RKO (cell line): ENCODE results near the gene CDPF1.
"Not testable (repeated sequence)": the region's sequence is repeated elsewhere in the genome, so short reads cannot be mapped to it uniquely, and the experiment has no call there.

Experiments
- DNase-seq: peaks from one replicate; pipeline ENCODE4 v3.0.0-alpha.2; 2016; ENCODE audit warnings: low spot score

CDPF1 gene

DNA sequence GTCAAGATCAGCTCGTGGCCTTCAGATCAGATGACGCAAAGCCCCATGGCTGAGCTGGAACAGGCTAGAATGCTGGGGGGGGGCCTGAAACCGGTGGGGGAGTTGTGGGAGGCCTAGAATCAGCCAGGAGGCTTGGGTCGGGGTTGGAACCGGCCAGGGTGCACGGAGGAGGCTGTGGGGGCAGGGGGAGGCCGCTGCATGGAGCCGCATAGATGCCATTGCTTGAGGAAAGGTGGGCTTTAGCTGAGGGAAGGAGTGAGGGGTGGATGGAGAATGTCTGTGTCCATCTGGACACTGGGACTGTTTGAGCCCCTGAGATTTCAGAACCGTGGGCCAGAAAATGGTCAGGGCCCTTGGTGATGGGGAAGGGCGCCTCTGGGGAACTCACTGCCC is 25.2 kb downstream of the CDPF1 start:
- DNase-seq = no peak

DNA sequence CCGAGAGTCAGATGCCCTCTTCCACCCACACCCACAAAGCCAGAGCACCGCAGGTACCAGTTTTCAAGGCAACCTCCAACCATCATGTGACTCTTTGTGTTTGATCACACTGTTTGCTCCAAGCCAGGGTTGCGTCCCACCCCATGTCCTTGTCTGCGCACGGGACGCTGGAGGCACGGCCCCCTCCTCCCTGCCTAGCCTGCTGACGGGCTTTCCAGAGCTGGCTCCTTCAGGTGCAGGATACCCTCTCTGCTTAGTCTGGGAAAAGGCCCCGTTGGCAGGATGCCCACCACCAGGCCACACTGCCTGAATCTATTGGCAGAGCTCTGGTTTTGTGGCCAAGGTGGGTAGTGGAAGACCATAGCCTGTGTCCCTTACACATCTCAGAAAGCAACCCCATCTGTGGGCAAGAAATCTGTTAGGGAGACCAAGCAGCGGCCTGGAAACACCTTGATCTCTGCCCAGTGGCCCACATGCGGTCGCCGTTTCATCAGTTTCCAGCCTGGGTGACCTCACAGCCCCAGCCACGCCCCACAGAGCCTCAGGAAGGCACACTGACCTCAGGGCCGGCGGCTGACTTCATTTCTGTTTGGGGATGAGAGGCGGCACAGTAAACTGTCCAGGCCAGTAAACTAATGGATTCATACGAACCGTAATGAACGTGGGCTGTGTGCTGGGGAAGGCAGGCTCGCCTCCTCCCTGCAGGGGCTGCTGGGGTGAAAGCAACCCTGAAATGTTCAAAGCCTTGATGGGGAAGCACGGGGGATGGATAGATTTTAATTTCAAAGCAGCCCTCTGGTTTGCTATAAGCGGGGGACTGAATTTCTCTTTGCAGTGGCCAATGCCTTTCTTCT is 25.8 kb downstream of the CDPF1 start:
- DNase-seq = no peak

DNA sequence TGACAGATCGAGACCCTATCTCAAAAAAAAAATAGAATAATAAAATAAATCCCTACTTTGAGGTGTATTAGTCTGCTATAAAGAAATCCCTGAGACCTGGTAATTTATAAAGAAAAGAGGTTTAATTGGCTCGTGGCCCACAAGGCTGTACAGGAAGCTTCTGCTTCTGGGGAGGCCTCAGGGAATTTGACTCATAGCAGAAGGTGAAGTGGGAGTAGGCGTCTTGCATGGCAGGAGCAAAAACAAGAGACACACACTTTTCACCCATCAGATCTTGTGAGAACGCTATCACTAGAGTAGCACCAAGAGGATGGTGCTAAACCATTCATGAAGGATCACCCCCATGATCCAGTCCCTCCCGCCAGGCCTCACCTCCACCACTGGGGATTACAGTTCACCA is 29.2 kb downstream of the CDPF1 start:
- DNase-seq = no peak

DNA sequence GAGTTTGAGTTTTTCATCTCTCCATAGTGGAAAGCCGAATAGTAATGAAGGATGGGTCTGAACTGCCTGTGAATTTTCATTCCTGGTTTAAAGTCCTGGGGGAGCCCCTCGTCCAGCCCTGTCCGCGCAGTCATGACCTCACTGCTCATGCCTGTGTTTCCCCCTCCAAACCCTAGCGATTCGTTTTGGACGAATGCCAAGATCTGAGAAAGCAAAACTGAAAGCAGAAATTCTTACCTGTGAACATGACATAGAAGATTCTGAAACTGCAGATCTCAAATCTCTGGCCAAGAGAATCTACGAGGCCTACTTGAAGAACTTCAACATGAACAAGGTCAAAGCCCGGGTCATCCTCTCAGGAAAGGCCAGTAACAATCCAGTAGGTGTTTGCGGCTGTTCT is 30.5 kb downstream of the CDPF1 start:
- no peak for DNase-seq

DNA sequence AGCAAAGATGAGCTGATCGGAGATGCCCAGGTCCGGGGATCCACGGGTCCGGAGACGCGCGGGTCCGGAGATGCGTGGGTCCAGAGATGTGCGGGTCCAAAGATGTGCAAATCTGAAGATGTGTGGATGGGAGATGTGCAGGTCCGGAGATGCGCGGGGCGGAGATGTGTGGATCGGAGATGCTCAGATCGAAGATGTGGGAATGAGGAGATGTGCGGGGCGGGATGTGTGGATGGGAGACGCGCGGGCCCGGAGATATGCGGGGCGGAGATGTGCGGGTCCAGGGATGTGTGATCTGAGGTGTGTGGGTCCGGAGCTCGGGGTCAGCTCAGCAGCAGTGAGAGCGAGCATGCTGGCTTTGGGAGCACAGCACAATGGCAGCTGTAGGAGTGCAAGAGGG is 35.5 kb downstream of the CDPF1 start:
- no peak for DNase-seq

DNA sequence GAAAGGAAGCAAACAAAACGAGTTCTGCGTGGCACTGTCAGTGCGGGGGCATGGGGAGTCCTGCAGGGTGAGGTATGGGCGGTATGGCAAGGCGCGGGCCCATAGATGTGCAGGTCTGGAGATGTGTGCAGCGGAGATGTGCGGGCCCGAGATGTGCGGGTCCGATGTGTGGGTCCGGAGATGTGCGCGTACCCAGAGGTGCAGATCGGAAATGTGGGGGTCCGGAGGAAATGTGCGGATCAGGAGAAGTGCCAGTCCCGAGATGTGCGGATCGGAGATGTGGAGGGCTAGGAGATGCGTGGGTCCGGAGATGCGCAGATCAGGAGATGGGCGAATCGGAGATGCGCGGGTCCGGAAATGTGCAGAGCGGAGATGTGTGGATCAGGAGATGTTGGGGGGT is 35.9 kb downstream of the CDPF1 start:
- DNase-seq = no peak

DNA sequence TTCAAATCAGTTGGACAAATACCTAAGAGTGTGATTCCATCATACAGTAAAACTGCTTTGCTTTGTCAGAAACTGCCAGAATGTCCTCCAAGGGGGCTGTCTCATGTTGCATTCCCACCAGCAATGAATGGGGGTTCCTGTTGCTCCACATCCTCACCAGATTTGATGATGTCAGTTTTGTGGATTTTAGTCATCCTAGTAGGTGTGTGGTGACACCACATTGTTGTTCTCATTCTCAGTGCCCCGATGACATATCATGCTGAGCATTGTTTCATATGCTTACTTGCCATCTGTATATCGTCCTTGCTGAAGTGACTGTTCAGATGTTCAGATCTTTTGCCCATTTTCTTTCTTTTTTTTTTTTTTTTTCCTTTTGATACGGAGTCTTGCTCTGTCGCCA is 37.0 kb downstream of the CDPF1 start:
- DNase-seq = peak; percentile 36

DNA sequence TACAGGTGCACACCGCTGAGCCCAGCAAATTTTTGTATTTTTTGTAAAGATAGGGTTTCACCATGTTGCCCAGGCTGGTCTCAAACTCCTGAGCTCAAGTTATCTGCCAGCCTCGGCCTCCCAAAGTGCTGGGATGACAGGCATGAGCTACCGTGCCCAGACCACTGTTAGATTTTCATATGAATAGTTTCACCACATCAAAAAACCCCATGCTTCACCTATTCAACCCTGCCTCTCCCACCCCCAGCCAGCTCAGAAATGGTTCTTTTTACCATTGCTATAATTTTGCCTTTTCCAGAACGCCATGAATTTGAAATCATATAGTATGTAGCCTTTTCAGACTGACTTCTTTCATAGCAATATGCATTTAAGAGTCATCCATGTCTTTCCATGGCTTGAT is 37.9 kb downstream of the CDPF1 start:
- DNase-seq = no peak

DNA sequence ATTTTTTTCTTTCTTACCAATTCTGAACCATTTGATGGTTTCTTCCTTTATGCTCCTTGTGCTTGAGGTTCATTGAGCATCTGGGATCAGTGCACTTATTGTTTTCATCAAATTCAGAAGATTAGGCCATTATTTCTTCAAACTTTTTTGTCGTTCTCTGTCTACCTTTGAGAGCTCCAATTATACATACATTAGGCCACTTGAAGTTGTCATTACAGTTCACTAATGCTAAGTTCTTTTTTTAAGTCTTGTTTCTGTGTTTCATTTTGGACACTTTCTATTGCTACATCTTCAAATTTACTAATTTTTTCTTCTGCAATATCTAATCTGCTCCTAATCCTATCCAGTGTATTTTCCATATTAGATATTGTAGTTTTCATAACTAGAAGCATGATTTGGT is 40.8 kb downstream of the CDPF1 start:
- no peak for DNase-seq

DNA sequence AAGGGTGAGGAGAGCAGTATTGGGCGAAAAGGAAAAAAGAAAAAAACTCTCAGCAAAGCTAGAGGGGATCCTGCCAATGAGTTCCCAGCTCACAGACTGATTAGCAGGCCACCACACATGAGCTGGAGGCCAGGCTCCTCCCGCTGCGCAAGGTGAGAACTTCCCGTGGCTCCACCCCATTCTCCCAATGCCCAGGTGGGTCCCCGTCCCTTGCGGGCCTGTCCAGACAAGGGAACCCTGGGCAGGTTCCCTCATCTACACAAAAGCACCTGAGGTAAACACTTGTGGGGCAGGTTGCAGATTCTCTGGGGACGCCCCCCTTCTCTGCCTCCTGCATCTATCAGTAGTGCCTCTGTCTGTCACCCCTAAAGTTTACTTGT is 46.5 kb downstream of the CDPF1 start:
- DNase-seq = no peak

DNA sequence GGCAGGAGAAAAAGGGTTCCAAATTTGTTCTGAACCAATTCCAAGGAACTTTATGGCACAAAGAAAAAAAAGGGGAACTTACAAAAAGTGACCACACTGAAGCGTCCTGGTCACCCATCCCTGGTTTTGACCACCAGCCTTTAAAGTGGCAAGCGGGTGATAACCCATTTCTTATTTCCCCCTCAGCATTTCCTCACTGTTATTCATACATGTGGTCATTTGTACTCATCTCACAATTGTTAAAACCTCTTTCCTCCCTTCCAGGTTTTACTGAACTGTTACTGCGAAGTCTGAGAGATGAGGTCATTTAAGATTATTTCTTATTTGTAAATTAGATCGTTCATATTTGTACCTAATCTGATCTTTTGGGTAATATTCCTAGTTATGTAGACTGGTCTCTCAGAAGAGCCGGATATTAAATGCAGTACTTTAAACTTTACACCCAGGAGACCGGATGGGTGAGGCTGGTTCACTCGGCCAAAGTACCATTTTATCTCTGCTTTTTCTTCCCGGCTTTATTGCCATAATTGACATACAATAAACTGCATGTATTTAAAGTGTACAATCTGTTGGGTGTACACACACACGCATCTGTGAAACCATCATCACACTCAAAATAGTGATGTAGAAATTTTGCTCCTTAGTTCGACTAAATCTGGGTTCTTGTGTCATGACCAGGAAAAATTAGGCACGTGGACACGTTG is 47.0 kb downstream of the CDPF1 start:
- DNase-seq = no peak

DNA sequence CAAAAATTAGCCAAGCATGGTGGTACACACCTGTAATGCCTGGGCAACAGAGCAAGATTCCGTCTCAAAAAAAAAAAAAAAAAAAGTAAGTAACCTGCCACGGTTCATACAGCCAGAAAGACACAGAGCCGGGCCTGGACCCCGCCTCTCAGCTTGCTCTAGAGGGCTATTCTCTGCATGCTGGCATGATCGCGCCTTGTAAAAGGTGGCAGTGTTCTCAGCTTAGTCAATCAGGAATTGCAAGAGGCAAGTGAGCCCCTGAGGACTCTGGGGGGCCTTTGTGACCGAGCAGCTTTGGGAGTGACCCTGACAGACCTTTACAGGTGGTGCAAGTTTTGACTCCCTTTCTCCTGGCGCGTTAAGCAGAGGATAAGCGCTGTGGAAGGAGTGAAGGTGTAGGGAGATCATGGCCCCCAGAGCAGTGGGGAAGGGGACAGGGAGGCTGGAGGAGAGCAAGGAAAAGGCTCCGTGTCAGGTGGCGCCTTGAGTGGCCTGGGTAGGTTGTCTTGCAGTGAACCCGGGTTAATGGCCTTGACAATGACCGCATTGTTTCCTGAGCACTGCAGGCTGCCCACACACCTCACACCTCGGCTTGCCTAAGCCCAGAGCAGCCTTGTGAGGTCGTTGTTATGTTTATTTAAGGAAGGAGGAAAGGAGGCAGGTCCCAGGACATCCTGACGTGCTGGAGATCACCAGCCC is 48.9 kb downstream of the CDPF1 start:
- DNase-seq = no peak

DNA sequence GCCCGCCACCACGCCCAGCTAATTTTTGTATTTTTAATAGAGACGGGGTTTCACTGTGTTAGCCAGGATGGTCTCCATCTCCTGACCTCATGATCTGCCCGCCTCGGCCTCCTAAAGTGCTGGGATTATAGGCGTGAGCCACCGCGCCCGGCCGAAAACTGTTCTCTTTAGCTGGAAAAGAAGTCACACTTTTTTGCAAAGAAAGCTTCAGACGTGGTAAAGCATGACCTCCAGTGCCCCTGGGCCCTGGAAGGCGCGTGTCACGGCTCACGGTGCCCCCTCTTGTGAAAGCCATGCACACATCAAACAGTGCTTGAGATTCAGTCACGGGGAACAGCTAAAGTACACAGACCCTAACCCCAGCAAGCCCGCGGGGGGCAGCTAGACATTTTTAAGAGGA is 51.3 kb downstream of the CDPF1 start:
- DNase-seq = not testable (repeated sequence)

DNA sequence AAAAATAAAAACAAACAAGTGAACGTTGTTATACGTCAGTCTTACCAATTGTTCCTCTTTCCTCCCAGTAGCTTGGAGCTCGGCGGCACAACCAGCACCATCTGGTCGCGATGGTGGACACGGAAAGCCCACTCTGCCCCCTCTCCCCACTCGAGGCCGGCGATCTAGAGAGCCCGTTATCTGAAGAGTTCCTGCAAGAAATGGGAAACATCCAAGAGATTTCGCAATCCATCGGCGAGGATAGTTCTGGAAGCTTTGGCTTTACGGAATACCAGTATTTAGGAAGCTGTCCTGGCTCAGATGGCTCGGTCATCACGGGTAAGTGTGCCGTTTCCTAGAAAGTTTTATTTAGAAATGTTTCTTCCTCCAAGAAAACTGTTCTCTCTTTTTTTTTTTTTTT is 51.8 kb downstream of the CDPF1 start:
- DNase-seq = no peak

DNA sequence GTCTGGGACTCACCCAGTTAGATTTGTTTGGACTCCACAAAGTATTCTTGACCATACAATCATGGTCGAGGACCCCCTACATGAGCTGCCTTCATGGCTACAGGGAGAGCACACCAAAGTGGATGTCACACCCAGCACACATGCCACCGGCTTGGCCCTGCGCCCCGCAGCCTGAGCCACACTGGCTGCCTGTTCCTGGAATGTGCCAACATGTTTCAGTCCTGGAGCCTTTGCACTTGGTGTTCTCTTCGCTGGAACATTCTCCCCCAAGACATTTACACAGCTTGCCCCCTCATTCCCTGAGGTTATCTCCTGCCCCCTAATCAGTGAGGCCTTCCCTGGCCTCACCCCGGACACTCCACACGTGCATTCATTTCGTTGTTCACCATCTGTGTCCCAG is 53.8 kb downstream of the CDPF1 start:
- DNase-seq = no peak

DNA sequence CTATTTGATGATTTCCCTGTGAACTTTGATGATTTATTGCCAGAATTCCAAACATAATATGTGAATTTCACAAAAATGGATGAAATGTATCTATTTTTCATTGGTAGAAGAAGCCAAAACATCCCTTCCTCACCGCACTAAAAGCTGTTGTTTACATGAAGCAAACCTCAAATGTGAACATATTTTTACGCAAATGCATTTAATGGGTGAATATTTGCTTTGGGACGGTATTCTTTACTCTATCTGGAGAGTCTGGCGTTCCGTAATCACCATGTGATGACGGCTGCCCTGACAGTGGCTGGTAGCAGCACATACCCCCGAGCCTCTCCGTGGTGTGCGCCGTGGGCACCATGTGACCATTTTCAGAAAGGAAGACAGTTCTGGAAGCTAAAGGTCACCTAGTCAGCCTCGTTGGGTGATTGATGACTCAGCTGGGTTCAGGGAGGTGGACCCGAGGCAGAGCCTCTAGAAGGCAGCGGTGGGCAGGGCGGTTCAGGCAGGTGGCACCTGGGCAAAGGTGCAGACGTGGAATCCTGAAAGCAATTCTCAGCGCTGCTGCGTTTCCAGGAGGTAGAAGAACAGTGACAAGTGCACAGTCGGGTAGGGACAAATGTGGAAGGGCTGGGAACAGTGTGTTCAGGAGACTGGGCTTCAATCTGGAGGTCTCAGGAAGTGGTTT is 54.5 kb downstream of the CDPF1 start:
- DNase-seq = no peak
